Measurements from ENCODE around the gene CT45A5. TPM values are rescaled to one million over a fixed set of nuclear protein-coding genes. Genes with fewer than 3 reads are reported as not detected.
"Not testable (repeated sequence)": the region's sequence is repeated elsewhere in the genome, so short reads cannot be mapped to it uniquely, and the experiment has no call there.

Gene CT45A5, protein sequence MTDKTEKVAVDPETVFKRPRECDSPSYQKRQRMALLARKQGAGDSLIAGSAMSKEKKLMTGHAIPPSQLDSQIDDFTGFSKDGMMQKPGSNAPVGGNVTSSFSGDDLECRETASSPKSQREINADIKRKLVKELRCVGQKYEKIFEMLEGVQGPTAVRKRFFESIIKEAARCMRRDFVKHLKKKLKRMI
- total RNA-seq, result not detected

DNA sequence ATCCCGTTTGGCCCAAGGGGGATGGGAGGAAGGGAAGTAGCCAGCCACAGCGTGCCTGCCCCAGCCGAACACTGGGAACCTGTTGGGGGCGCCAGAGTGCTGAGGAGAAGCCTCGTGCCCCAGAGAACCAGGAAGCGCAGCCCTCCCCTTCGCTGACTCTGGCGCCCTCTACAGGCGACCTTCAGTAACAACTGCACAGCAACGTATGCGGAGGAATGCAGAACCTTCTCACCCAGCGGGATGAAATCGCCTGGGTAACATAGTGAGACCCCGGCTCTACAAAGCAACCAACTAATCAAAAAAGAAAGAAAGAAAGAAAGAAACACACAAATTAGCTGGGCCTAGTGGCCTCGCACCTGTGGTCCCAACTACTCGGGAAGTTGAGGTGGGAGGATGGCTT lies at the start of gene CT45A5:
CT45A5 (minus strand) TSS at position 101 of the 400 bp plus-strand sequence. CDS start 3,774 bp downstream, outside the sequence.
- not testable (repeated sequence) for H3K4me3 Mint-ChIP-seq; H3K9me3 Mint-ChIP-seq; H3K36me3 Mint-ChIP-seq (ENCODE audit: low read depth); H3K27ac Mint-ChIP-seq; ATAC-seq (replicated peaks); H3K27me3 Mint-ChIP-seq; H3K4me1 Mint-ChIP-seq

DNA sequence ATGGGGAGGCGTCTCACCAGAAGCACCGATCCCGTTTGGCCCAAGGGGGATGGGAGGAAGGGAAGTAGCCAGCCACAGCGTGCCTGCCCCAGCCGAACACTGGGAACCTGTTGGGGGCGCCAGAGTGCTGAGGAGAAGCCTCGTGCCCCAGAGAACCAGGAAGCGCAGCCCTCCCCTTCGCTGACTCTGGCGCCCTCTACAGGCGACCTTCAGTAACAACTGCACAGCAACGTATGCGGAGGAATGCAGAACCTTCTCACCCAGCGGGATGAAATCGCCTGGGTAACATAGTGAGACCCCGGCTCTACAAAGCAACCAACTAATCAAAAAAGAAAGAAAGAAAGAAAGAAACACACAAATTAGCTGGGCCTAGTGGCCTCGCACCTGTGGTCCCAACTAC lies 34.6 kb upstream of the CT45A5 start, which contains the start of gene CT45A2:
CT45A2 (minus strand) TSS at position 101 of the 400 bp plus-strand sequence. CDS start 3,747 bp downstream, outside the sequence.
- not testable (repeated sequence) for ATAC-seq (replicated peaks); H3K36me3 Mint-ChIP-seq (ENCODE audit: low read depth); H3K27ac Mint-ChIP-seq; H3K27me3 Mint-ChIP-seq; H3K4me1 Mint-ChIP-seq; H3K4me3 Mint-ChIP-seq; H3K9me3 Mint-ChIP-seq

DNA sequence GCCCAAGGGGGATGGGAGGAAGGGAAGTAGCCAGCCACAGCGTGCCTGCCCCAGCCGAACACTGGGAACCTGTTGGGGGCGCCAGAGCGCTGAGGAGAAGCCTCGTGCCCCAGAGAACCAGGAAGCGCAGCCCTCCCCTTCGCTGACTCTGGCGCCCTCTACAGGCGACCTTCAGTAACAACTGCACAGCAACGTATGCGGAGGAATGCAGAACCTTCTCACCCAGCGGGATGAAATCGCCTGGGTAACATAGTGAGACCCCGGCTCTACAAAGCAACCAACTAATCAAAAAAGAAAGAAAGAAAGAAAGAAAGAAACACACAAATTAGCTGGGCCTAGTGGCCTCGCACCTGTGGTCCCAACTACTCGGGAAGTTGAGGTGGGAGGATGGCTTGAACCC lies 17.4 kb upstream of the CT45A5 start, which contains the start of gene CT45A6:
CT45A6 (minus strand) TSS at position 101 of the 400 bp plus-strand sequence. CDS start 3,794 bp downstream, outside the sequence.
- H3K4me1 Mint-ChIP-seq; H3K27ac Mint-ChIP-seq; H3K36me3 Mint-ChIP-seq (ENCODE audit: low read depth); H3K9me3 Mint-ChIP-seq; H3K27me3 Mint-ChIP-seq; ATAC-seq (replicated peaks); H3K4me3 Mint-ChIP-seq: not testable (repeated sequence)

DNA sequence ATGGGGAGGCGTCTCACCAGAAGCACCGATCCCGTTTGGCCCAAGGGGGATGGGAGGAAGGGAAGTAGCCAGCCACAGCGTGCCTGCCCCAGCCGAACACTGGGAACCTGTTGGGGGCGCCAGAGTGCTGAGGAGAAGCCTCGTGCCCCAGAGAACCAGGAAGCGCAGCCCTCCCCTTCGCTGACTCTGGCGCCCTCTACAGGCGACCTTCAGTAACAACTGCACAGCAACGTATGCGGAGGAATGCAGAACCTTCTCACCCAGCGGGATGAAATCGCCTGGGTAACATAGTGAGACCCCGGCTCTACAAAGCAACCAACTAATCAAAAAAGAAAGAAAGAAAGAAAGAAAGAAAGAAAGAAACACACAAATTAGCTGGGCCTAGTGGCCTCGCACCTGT lies 17.2 kb downstream of the CT45A5 start, which contains the start of gene CT45A3:
CT45A3 (minus strand) TSS at position 101 of the 400 bp plus-strand sequence. CDS start 3,747 bp downstream, outside the sequence.
- not testable (repeated sequence) for H3K4me1 Mint-ChIP-seq; ATAC-seq (replicated peaks); H3K27me3 Mint-ChIP-seq; H3K36me3 Mint-ChIP-seq (ENCODE audit: low read depth); H3K4me3 Mint-ChIP-seq; H3K9me3 Mint-ChIP-seq; H3K27ac Mint-ChIP-seq

DNA sequence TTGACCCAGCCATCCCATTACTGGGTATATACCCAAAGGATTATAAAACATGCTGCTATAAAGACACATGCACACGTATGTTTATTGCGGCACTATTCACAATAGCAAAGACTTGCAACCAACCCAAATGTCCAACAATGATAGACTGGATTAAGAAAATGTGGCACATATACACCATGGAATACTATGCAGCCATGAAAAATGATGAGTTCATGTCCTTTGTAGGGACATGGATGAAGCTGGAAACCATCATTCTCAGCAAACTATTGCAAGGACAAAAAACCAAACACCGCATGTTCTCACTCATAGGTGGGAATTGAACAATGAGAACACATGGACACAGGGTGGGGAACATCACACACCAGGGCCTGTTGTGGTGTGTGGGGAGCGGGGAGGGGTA lies 40.6 kb downstream of the CT45A5 start:
- H3K4me3 Mint-ChIP-seq; ATAC-seq (replicated peaks); H3K36me3 Mint-ChIP-seq (ENCODE audit: low read depth); H3K27me3 Mint-ChIP-seq; H3K4me1 Mint-ChIP-seq; H3K9me3 Mint-ChIP-seq; H3K27ac Mint-ChIP-seq: not testable (repeated sequence)

DNA sequence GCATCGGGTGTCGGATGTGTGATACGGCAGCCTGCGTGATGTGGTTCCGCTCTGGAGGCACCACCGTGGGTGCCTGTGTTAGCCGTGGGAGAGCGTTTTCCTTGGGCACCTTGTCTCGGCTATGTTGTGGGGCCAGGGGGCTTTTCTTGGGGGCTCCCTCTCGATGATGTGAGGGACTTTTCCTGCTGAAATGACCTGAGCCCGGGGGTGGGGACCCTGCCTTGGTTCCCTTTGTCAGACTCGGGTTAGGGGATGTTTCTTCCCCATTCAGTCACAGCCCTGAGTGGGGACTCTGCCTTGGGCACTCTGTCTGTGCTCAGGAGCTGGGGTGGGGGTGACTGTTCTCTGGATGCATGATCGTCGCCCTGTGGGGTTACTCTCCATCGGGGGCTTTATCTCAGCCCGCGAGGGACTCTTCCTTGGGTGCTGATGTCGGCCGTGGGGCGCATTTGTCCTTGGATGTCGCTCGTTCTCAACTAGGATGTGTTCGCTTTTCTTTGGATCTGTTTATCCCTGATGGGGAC lies 44.0 kb downstream of the CT45A5 start:
- no peak for ATAC-seq (replicated peaks)
- Mint-ChIP-seq H3K9me3 (no peaks in the 10 kb centered on the region), H3K36me3 (ENCODE audit: low read depth) (no peaks in the 10 kb centered on the region), H3K27me3 (no peaks in the 10 kb centered on the region), H3K27ac (no peak overlapping the region), H3K4me3 (no peak overlapping the region), H3K4me1 (no peaks in the 10 kb centered on the region)

DNA sequence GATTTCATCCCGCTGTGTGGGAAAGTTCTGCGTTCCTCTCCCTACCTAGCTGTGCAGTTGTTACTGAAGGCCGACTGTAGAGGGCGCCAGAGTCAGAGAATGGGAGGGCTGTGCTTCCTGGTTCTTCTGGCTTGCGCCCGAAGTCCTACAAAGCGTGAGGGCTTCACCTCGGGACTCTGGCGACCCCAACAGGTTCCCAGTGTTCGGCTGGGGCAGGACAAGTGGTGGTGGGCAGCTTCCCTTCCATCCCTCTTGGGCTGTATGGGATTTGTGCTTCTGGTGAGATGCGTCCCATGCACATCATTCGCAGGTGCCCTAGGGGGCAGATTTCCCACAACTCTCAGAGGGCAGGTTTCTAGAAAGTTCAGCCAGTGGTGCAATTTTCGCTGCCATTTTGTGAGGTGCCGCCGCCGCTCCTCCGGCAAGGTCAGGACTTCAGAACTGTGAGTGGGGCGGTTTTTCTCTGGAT lies 44.6 kb downstream of the CT45A5 start:
- no peak overlapping the region for H3K4me3 Mint-ChIP-seq
- no peaks in the 10 kb centered on the region for H3K36me3 Mint-ChIP-seq (ENCODE audit: low read depth)
- H3K27ac Mint-ChIP-seq, result no peak overlapping the region
- no peaks in the 10 kb centered on the region for H3K4me1 Mint-ChIP-seq
- H3K27me3 Mint-ChIP-seq, result no peaks in the 10 kb centered on the region
- no peaks in the 10 kb centered on the region for H3K9me3 Mint-ChIP-seq
- ATAC-seq (replicated peaks), result peak; percentile 60

DNA sequence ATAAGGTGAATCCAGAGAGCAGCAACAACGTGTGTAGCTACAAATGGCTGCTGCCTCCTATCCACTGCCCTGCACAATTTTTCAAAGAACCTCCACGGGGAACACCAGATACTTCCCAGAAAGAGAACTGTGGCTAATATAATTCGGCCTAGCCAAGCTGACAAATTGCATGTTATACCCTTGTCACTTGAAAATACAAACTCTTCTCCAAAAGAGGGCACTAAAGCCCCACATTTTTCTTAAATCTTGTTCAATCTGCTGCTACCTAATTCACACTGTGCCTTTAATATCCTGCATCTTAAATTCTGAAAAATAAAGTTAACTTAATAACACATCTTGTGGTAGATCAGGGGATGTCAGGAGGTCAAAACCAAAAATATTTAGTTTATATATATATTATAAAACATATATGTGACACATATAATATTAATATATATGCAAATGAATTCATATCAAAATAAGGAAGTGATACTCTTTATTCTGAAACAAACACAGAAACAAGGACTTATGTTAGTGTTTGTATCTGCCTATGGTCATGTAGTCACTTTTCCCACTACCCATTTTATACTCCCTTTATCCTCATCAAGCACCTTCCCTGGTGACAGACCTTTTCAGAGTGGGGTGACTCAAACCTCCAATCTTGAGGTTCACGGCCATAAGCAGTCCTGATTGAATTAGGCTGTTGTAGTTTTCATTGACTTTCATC lies 47.8 kb downstream of the CT45A5 start:
- Mint-ChIP-seq H3K27me3 (no peaks in the 10 kb centered on the region), H3K36me3 (ENCODE audit: low read depth) (no peaks in the 10 kb centered on the region)

DNA sequence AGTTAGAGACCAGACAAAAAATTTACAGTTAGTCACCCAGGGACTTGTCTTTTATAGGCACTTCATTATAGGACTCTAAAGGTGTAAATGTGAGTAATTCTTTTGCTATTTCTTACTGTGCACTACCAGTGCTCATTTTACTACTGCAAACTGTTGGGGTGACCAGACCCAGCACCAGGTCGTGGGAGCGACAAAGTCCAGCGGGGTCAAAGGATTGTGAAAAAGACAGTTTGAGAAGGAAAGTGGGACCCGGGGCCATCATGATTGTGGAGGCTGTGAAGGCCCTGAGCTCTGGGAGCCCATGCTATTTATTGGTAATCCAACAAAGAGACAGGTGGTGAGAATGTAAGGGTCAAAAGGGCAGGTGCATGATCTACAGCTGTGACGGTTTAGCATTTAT lies 50.6 kb downstream of the CT45A5 start:
- ATAC-seq (replicated peaks); H3K36me3 Mint-ChIP-seq (ENCODE audit: low read depth): not testable (repeated sequence)

More for the DNA sequence above, 47.8 kb downstream of the CT45A5 start:
- Mint-ChIP-seq H3K4me3 (no peak overlapping the region), H3K4me1 (no peaks in the 10 kb centered on the region), H3K9me3 (no peaks in the 10 kb centered on the region), H3K27ac (no peak overlapping the region)
- ATAC-seq (replicated peaks), result no peak

More for the DNA sequence above, 50.6 kb downstream of the CT45A5 start:
- H3K27me3 Mint-ChIP-seq, H3K4me3 Mint-ChIP-seq, H3K9me3 Mint-ChIP-seq, H3K27ac Mint-ChIP-seq, H3K4me1 Mint-ChIP-seq: not testable (repeated sequence)

Other genes with a start within 250 kb of the CT45A5 start
- not detected for gene CT45A1, start 71.9 kb downstream of the CT45A5 start, total RNA-seq
- not detected for gene CT45A3, start 17.3 kb downstream of the CT45A5 start, total RNA-seq
- gene CT45A6, start 17.3 kb upstream of the CT45A5 start, total RNA-seq, result not detected
- not detected for gene CT45A2, start 34.5 kb upstream of the CT45A5 start, total RNA-seq
- not detected for gene CT45A7, start 51.8 kb upstream of the CT45A5 start, total RNA-seq
- not detected for gene CT45A8, start 69.0 kb upstream of the CT45A5 start, total RNA-seq
- gene CT45A9, start 86.3 kb upstream of the CT45A5 start, total RNA-seq, result not detected
- gene CT45A10, start 107.9 kb upstream of the CT45A5 start, total RNA-seq, result not detected
- not detected for gene SAGE1, start 108.2 kb upstream of the CT45A5 start, total RNA-seq
- gene MMGT1, start 188.5 kb upstream of the CT45A5 start, total RNA-seq, result 10 to 100 TPM; 14.6 to 17.7 TPM
- gene SLC9A6, start 199.9 kb upstream of the CT45A5 start, total RNA-seq, result 10 to 100 TPM in 1 of 2 donors, 1 to 10 TPM in 1; 9.6 to 15.0 TPM

Data from activated T-helper 17 cell treated with anti-CD3 and anti-CD28 coated beads, Interleukin-2, amount 50 U/mL, for 72 hours (primary cell).